GM12873 (cell line): Measurements from ENCODE around the gene TSHZ2.

Source experiments
- CTCF ChIP-seq: IDR thresholded peaks from 2 replicates; pipeline ENCODE4 v1.5.1; 2012; ENCODE audit warnings: low read depth, mild to moderate bottlenecking, moderate library complexity, low read length, control low read depth; ENCODE audit not compliant: insufficient read depth; ENCODE audit errors: missing control alignments

TSHZ2 gene

GRCh38 chr20:53088786-53089185 lies 116.6 kb downstream of the TSHZ2 start:
- no peak for TF ChIP-seq CTCF

- TF ChIP-seq CTCF = no peak
Observed at GRCh38 chr20:53091789-53092188, 119.6 kb downstream of the TSHZ2 start.

GRCh38 chr20:53092772-53093300 lies 120.7 kb downstream of the TSHZ2 start:
- TF ChIP-seq CTCF = no peak

GRCh38 chr20:53097371-53097770 lies 125.2 kb downstream of the TSHZ2 start:
- no peak for TF ChIP-seq CTCF

- no peak for TF ChIP-seq CTCF
Observed at GRCh38 chr20:53097791-53098190, 125.6 kb downstream of the TSHZ2 start.

- no peak for TF ChIP-seq CTCF
Observed at GRCh38 chr20:53098621-53099020, 126.5 kb downstream of the TSHZ2 start.

GRCh38 chr20:53099856-53100255 lies 127.7 kb downstream of the TSHZ2 start:
- TF ChIP-seq CTCF = no peak

- TF ChIP-seq CTCF = no peak
Observed at GRCh38 chr20:53100476-53100911, 128.3 kb downstream of the TSHZ2 start.
